GM12875 (cell line): ENCODE results near the gene ZSCAN16.

Source experiments
- H3K4me3 ChIP-seq: one replicate; pipeline ENCODE4 v1.5.1; 2011; ENCODE audit warnings: low read depth, low read length, control low read depth
- TF ChIP-seq, protein P1 (sequence below): IDR thresholded peaks from 2 replicates; pipeline ENCODE4 v1.5.1; 2011; ENCODE audit warnings: low read depth, mild to moderate bottlenecking, control low read depth, inconsistent platforms, low read length, moderate library complexity, borderline replicate concordance; ENCODE audit not compliant: insufficient read depth

Gene ZSCAN16

GRCh38 chr6:28134716-28135115, 10.3 kb downstream of the ZSCAN16 start:
- TF ChIP-seq, protein P1, sequence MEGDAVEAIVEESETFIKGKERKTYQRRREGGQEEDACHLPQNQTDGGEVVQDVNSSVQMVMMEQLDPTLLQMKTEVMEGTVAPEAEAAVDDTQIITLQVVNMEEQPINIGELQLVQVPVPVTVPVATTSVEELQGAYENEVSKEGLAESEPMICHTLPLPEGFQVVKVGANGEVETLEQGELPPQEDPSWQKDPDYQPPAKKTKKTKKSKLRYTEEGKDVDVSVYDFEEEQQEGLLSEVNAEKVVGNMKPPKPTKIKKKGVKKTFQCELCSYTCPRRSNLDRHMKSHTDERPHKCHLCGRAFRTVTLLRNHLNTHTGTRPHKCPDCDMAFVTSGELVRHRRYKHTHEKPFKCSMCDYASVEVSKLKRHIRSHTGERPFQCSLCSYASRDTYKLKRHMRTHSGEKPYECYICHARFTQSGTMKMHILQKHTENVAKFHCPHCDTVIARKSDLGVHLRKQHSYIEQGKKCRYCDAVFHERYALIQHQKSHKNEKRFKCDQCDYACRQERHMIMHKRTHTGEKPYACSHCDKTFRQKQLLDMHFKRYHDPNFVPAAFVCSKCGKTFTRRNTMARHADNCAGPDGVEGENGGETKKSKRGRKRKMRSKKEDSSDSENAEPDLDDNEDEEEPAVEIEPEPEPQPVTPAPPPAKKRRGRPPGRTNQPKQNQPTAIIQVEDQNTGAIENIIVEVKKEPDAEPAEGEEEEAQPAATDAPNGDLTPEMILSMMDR: no peak

GRCh38 chr6:28135393-28135792, 11.0 kb downstream of the ZSCAN16 start:
- H3K4me3 ChIP-seq: no peak overlapping the region
- TF ChIP-seq, protein P1: no peak

More at GRCh38 chr6:28134716-28135115, 10.3 kb downstream of the ZSCAN16 start:
- no peak overlapping the region for H3K4me3 ChIP-seq

DNA sequence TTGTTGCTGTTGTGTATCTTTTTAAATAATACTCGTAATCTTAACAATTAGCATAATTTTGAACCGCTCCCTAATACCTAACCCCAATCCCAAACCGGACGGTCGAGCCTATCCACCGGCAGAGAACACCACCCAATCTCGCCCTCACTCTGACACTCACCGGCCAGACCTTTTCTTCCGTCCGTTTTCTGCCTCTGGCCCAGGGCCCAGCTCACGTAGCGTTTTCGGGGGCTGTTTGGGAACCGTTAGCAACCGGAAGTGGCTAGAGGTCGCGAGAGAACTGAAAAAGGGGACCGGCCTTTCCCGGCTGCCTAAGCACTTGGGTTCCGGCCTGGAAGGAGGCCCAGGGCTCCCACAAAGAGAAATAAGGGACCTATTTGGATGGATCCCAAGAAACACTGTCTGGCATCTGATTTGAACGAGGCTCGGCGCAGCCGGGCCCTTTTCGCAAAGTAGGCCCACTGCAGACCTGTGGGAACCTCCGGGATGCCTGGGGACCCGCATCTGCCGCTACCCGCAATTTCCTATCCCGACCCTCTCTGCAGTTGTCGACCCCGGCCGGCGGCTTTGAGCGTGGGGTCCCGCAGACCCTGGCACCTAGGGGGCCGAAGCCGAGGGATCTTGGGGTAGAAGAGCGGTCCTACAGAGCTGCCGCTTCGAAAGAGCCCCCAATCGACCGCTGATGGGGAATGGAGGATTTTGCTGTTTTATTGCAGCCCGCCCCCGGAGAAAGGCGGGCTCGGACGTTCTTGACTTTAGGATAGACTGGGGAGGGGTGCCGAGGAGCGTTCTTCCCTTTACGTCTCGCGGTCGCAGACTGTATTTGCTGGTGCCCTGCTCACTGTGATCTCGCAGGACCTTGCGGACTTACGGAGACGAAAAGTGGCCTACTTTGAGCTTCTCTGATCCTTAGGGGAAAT, 12.4 kb downstream of the ZSCAN16 start:
- TF ChIP-seq, protein P1: no peak
- H3K4me3 ChIP-seq: peak overlapping the region; percentile 64

- H3K4me3 ChIP-seq: peak overlapping the region; percentile 64
- TF ChIP-seq, protein P1: no peak
Measured at GRCh38 chr6:28137505-28137981, 13.1 kb downstream of the ZSCAN16 start.

GRCh38 chr6:28139860-28140543, 15.6 kb downstream of the ZSCAN16 start:
- no peak overlapping the region for H3K4me3 ChIP-seq
- TF ChIP-seq, protein P1: no peak

DNA sequence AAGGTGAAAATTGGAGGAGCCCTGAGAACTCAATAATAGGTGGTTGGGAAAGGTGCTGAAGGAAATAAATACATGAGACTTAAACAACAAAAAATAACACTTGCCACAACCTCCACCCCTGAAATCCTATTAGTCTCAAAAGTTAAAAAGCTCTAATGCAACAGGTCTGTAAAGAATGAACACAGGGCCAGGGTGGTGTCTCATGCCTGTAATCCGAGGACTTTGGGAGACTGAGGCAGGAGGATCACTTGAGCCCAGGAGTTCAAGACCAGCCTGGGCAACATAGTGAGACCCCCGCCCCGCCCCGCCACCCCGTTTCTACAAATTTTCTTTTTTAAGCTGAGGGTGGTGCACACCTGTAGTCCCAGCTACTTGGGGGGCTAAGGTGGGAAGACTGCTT, 16.2 kb downstream of the ZSCAN16 start:
- no peak overlapping the region for H3K4me3 ChIP-seq
- TF ChIP-seq, protein P1: no peak
